H1 (cell line): ENCODE data around the gene FGF19. TPM values are rescaled to one million over a fixed set of nuclear protein-coding genes. Genes with fewer than 3 reads are reported as not detected.

Experiments used
- ATF2 ChIP-seq: IDR thresholded peaks from 2 replicates; pipeline ENCODE4 v1.6.1; 2012; ENCODE audit warnings: low read length, inconsistent platforms
- CBX8 ChIP-seq: fragments of 300-800, 300-1000 bp; sonication (generic); IDR thresholded peaks from 2 replicates; pipeline ENCODE4 v1.7.1; 2016; ENCODE audit warnings: low read depth, low read length, borderline replicate concordance
- RXRA ChIP-seq: IDR thresholded peaks from 2 replicates; pipeline ENCODE4 v1.6.1; 2011; ENCODE audit warnings: low read depth, mild to moderate bottlenecking, low read length, moderate library complexity; ENCODE audit not compliant: insufficient read depth
- SP1 ChIP-seq: IDR thresholded peaks from 2 replicates; pipeline ENCODE4 v1.6.1; 2011; ENCODE audit warnings: low read depth, low read length
- SP2 ChIP-seq: IDR thresholded peaks from 2 replicates; pipeline ENCODE4 v1.6.1; 2012; ENCODE audit warnings: mild to moderate bottlenecking, low read length, inconsistent platforms
- polyA plus RNA-seq, 7 experiments: library from polyadenylated mRNA; depleted of rRNA in 3 of 7; stranded (reverse) in 5 of 7; unstranded in 2 of 7; fragments of >200 nt in 5 of 7; fragments of 200-250 nt in 2 of 7; gene quantifications; 1 replicate in 5 of 7; 2 replicates in 1 of 7; 4 replicates in 1 of 7; pipeline versions ENCODE4 v1.2.1 to v1.2.3, GENCODE V29; 2011 to 2013; ENCODE audit warnings: missing spikeins in 2 of 7, mixed read lengths in 2 of 7
- total RNA-seq: library from RNA; stranded (reverse); fragmentation: NEBNext Ultra II Directional; extraction: Animal tissue kit (Norgen Biotek cat#: 25700); gene quantifications from 2 replicates; pipeline ENCODE4 v1.2.1, GENCODE V29; 2021

The FGF19 gene
- total and polyA plus RNA-seq, 2 of the 8 experiments (the other 6 are each of a cell fraction or from before 2014, with no cell fraction given), result 9.6 to 14.8 TPM

GRCh38 chr11:69692422-69692821, 11.4 kb downstream of the FGF19 start (continued):
- TF ChIP-seq ATF2 (no peak), SP2 (no peak), CBX8 (no peak), SP1 (no peak), RXRA (no peak)
